Breast epithelium (tissue), 4 donors: Measurements from ENCODE around the gene KL. TPM values are rescaled to one million over a fixed set of nuclear protein-coding genes. Genes with fewer than 3 reads are reported as not detected.

Experiments
- DNase-seq, 2 donors: peaks; one replicate each; pipeline ENCODE4 v3.0.0-alpha.2; 2019; ENCODE audit warnings: low spot score in 2 of 2
- H3K27ac ChIP-seq, 2 donors: fragments of 200-600 bp; sonication (generic) in 1 of 2; one replicate each; pipeline ENCODE4 v1.5.1; 2016 to 2019; ENCODE audit warnings: mild to moderate bottlenecking in 1 of 2
- H3K27me3 ChIP-seq, 2 donors: fragments of 200-600 bp; sonication (generic) in 1 of 2; one replicate each; pipeline versions ENCODE4 v1.5.1 to v1.6.0; 2017 to 2019; ENCODE audit warnings: control low read depth in 1 of 2, mild to moderate bottlenecking in 1 of 2
- H3K36me3 ChIP-seq: fragments of 200-600 bp; one replicate; pipeline ENCODE4 v1.5.1; 2019
- H3K4me1 ChIP-seq, 2 donors: fragments of 200-600 bp; sonication (generic); one replicate each; pipeline ENCODE4 v1.5.1; 2016 to 2019; ENCODE audit warnings: control low read depth in 1 of 2
- H3K4me3 ChIP-seq, 3 donors: fragments of 200-600 bp; sonication (generic); 1 replicate in 2 of 3; 2 replicates in 1 of 3; pipeline ENCODE4 v1.5.1; 2016 to 2019; ENCODE audit warnings: mild to moderate bottlenecking in 3 of 3, moderate library complexity in 2 of 3
- H3K9me3 ChIP-seq, 2 donors: fragments of 200-600 bp; sonication (generic) in 1 of 2; one replicate each; pipeline ENCODE4 v1.5.1; 2016 to 2019; ENCODE audit warnings: control low read depth in 1 of 2
- CTCF ChIP-seq, 3 donors: fragments of 450-650 bp; IDR thresholded peaks; one replicate each; pipeline ENCODE4 v1.5.1; 2016 to 2017; ENCODE audit warnings: antibody characterized with exemption in 3 of 3, mild to moderate bottlenecking in 3 of 3, moderate library complexity in 3 of 3
- POLR2A ChIP-seq: fragments of 450-650 bp; IDR thresholded peaks from one replicate; pipeline ENCODE4 v1.6.1; 2016; ENCODE audit warnings: antibody characterized with exemption, mild to moderate bottlenecking, moderate library complexity
- POLR2AphosphoS5 ChIP-seq, 3 donors: sonication (generic); formaldehyde crosslinking; IDR thresholded peaks; one replicate each; pipeline ENCODE4 v1.6.1; 2017; ENCODE audit warnings: antibody characterized with exemption in 3 of 3
- intact Hi-C: fragments of 100-400 bp; cut with DNase I; formaldehyde crosslinking; loops from one replicate; pipeline ENCODE4 v1.15.1; 2023; ENCODE audit warnings: low total_unique reads
- total RNA-seq, 3 donors: library from RNA; depleted of rRNA; stranded (reverse); fragments of >200 nt; gene quantifications; one replicate each; pipeline ENCODE4 v1.1.0, GENCODE V29; 2016

The KL gene
- total RNA-seq, 3 donors from 2014 or later, result 2.7 to 4.3 (median 2.9) TPM

GRCh38 chr13:33033051-33033812, 17.0 kb downstream of the KL start:
- H3K4me3 ChIP-seq, result no peak overlapping the region
- intact Hi-C loops, result no loop called here
- no peak for DNase-seq
- no peak overlapping the region for H3K27ac ChIP-seq
- TF ChIP-seq POLR2AphosphoS5 (IDR thresholded peaks at IDR 0.05) (no peak), POLR2A (no peak), CTCF (IDR thresholded peaks at IDR 0.05) (no peak)
- H3K27me3 ChIP-seq, result no peaks in the 10 kb centered on the region
- no peaks in the 10 kb centered on the region for H3K9me3 ChIP-seq
- H3K4me1 ChIP-seq, result no peaks in the 10 kb centered on the region
- H3K36me3 ChIP-seq, result no peaks in the 10 kb centered on the region

GRCh38 chr13:33033986-33034385, 17.8 kb downstream of the KL start:
- Histone ChIP-seq H3K27ac (no peak overlapping the region), H3K27me3 (no peaks in the 10 kb centered on the region), H3K4me3 (no peak overlapping the region), H3K4me1 (no peaks in the 10 kb centered on the region), H3K36me3 (no peaks in the 10 kb centered on the region), H3K9me3 (no peaks in the 10 kb centered on the region)
- no peak for TF ChIP-seq POLR2AphosphoS5 (IDR thresholded peaks at IDR 0.05)
- no peak for TF ChIP-seq POLR2A
- TF ChIP-seq CTCF (IDR thresholded peaks at IDR 0.05), result no peak
- no peak for DNase-seq
- intact Hi-C loops, result no loop called here

GRCh38 chr13:33034882-33035520, 18.8 kb downstream of the KL start:
- TF ChIP-seq CTCF (IDR thresholded peaks at IDR 0.05), result no peak
- TF ChIP-seq POLR2AphosphoS5 (IDR thresholded peaks at IDR 0.05), result no peak
- no peak for TF ChIP-seq POLR2A
- Histone ChIP-seq H3K9me3 (no peaks in the 10 kb centered on the region), H3K27ac (no peak overlapping the region), H3K36me3 (no peaks in the 10 kb centered on the region), H3K27me3 (no peaks in the 10 kb centered on the region), H3K4me1 (peaks cover 0 to 2% of the 10 kb centered on the region in 2 donors), H3K4me3 (no peak overlapping the region)
- intact Hi-C loops, result no loop called here
- no peak for DNase-seq

DNA sequence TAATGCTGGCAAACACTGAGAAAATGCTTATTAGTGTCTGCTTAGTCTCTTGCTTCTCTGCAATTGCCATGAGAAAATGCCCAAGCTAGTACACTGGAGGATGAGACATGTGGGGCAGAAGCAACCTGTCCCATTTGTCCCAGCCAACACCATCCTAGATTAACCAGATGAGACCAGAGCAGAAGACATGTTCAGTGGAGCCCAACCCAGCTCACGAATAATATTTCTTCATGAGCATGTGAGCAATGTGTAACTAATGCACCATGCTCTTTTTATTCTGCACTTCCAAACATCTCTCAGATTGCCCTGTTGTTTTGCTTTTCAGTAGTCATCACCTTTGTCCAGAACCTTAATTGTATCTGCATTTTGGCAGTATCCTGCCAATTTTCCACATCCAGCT, 21.4 kb downstream of the KL start:
- Histone ChIP-seq H3K36me3 (no peaks in the 10 kb centered on the region), H3K4me3 (no peak overlapping the region), H3K27me3 (no peaks in the 10 kb centered on the region), H3K9me3 (no peaks in the 10 kb centered on the region), H3K4me1 (peaks cover 0 to 4% of the 10 kb centered on the region in 2 donors), H3K27ac (no peak overlapping the region)
- TF ChIP-seq CTCF (IDR thresholded peaks at IDR 0.05), result no peak
- no peak for TF ChIP-seq POLR2A
- TF ChIP-seq POLR2AphosphoS5 (IDR thresholded peaks at IDR 0.05), result no peak
- intact Hi-C loops, result no loop called here
- no peak for DNase-seq

DNA sequence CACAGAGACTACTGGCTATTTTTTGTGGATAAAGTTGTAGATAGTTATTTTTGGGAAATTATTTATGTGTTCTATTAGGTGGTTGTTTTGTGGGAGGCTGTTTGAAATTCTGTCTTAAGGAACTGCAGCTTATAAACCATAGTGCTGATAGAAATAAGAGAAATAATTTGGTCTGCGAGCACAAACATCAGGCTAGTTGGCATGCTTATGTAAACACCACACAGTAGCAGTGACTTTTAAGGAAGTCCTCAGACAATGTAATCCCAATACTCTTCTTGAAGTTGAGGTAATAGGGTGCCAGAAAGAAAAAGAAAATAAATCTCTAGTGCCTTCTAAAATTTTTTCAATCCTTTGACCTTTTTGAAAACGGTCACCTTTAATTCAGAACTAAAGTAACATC, 23.9 kb downstream of the KL start:
- TF ChIP-seq POLR2A (no peak), POLR2AphosphoS5 (IDR thresholded peaks at IDR 0.05) (no peak), CTCF (IDR thresholded peaks at IDR 0.05) (no peak)
- H3K4me1 ChIP-seq, result peaks cover 0 to 4% of the 10 kb centered on the region in 2 donors
- H3K27me3 ChIP-seq, result no peaks in the 10 kb centered on the region
- DNase-seq, result no peak
- no peak overlapping the region for H3K4me3 ChIP-seq
- intact Hi-C loops, result no loop called here
- H3K9me3 ChIP-seq, result no peaks in the 10 kb centered on the region
- no peak overlapping the region for H3K27ac ChIP-seq
- H3K36me3 ChIP-seq, result no peaks in the 10 kb centered on the region
